ENCODE measurements around the gene KCNIP3.
"Not testable (repeated sequence)": the region's sequence is repeated elsewhere in the genome, so short reads cannot be mapped to it uniquely, and the experiment has no call there.

Gene KCNIP3

DNA sequence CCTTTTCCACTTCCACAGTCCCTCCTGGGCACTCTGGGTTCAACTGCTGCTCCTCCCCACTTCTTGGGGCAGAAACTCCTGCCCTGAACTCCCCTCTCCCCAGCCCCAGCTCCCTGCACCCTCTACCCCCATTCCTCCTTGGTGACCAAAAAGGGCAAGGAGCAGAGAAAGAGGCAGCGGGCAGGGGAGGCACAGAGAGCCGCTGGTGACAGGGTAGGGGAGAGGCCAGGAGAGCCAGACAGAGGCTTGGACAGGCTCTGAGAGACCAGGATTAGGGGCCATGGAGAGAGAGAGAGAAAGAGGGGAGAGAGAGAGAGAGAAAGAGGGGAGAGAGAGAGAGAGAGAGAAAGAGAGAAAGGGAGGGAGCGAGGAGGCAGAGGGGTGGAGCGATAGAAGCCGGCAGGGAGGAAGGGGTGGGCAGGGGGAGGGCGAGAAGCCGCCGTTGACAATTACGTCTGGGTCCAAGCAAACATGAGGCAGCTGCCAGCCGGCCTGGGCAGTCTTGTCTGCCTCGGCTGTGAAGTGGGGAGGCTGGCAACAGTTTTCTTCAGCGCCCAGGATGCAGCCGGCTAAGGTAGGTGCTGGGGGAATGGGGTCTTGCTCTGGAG is at the start of gene KCNIP3:
Gene KCNIP3 (plus strand): TSS at position 468 of the 608 bp plus-strand sequence. CDS start 92 bp downstream, at position 560.
- no peak for DNase-seq (ENCODE audit: low read depth in 2 of 2)

DNA sequence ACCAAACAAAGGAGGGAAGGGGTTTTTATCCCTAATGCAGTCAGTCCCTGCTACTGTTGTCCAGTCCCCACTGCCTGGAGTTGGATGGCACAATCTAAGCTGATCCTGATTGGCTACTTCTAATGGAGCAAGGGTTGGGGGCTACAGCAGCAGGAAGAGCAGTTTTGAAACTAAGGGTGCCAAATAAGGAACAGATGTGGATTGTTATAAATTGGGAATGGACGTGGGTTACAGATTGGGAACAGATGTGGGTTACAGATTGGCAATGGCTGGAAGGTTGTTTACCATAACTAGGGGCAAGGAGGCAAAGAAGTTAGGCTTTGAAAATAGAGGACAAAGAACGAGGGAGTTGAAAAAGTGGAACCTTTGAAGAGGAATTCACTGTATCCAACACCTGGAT is 38.9 kb upstream of the KCNIP3 start:
- DNase-seq (ENCODE audit: low read depth in 2 of 2), result no peak

DNA sequence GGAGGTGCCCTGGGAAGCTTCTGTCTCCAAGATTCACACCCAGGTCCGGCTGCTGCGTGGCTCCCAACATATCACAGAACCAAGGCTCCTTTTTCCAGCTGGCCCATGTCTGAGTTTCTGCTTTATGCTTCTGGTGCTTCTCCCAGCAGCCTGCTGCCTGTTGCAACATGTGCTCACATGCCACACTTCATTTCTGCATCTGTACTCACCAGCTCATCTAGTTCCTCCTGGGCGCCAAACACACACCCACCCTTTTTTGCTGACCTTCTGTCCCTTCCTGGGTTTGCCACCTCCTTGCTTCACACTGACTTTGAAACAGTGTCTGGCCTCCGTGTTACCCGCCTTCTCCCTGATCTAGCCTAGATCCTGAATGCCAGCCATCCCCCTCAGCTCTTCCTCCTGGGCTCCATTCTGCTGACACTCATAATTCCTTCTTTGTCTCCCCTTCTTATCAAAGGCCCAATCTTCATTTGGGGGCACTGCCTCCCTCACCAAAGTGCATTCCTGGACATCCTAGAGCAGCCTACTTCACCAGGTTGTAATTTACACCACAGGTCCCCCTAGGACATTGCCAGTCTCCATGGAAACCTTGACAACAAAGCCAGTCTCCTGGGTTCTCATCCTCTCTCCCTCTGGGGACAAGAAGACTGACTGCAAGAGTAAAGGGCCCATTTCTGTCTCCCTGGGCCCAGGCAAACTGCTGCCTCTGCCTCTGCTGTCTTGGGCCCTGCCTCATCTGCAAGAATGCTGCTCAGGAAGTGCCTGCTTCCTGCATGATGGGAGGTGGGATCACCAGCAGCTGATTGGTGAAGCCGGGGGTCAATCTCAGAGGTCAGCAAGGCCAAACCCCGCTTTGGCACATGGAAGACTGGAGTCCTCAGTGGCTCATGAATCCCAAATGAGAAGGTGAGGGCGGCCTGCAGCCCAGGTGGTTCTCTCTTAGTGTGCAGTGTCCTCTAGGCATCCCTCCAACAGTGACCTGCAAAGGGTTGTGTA is 36.8 kb upstream of the KCNIP3 start:
- DNase-seq (ENCODE audit: low read depth in 2 of 2), result no peak

DNA sequence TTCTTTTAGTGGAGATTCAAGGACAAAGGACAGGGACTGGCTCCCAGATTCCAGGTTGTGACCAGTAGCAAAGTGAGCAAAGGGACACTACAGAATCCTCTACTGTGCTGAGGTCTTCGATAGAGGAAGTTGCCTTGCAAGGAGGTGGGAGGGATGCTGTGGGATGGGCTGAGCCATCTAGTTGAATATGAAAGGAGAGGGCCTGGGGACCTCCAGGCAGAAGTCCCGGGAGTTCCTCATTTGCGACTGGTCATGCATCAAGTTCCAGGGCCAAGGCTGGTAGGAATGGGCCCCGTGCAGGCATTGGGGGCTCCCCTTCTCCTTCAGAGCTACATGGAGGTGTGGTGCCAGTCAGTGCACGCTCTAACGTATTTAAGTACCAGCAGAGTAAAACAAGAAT is 35.5 kb upstream of the KCNIP3 start:
- no peak for DNase-seq (ENCODE audit: low read depth in 2 of 2)

DNA sequence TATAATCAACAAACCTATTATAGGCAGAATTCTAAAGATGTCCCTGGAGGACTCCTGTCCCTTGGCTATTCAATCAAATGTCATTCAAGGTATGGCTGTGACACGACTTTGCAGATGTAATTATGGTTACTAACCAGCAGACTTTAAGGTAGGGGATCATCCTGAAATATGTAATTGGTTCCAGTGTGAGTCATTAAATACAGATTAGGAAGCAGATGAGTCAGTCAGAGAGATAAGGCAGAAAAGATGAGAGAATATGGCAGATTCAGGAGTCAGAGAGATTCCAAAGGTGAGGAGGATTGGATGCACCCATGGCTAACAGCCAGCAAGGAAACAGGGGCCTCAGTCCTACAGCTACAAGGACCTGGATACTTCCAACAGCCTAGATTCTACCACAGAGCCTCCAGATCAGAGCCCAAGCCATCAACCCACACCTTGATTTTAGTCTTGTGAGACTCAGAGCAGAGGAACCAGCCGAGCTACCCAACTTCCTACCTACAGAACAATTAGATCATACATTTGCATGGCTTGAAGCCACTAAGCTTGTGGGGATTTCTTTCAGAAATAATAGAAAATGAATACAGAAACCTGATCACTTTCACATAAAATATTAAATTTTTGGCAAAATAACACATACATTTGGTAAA is 34.1 kb upstream of the KCNIP3 start:
- DNase-seq (ENCODE audit: low read depth in 2 of 2), result no peak

DNA sequence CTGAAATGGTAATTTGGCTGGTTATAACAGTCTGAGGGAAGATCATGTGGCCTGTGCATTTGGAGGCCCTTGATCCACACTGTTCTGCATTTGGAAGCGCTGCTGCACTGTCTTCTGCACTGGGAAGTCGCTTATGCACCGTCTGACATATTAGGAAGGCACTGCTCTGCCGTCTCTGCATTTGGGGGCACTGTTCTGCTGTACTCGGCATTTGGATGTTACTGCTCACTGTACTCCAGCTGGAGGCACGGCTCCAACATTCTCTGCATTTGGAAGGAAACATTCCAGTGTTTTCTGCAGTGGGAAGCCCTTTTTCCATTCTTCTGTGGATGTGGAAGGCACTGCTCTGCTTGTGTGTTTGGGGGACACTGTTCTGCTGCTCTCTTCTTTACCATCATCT is 32.5 kb upstream of the KCNIP3 start:
- DNase-seq (ENCODE audit: low read depth in 2 of 2), result no peak

DNA sequence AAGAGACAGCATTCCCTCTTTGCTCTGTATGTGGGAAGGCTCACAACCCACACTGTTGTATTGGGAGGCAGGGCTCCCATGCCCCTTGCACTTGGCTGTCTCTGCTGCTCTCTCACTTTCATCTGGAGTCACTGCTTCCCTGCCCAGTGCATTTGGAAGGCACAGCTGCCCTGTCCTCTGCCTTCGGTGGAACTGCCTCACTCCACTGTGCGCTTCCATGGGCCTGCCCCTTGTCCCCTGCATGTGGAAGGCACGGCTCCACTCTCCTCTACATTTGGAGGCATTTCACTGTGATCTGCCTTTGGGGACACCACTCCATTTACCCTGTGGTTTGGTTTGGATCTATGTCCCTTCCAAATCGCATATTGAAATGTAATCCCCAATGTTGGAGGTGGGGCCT is 32.0 kb upstream of the KCNIP3 start:
- DNase-seq (ENCODE audit: low read depth in 2 of 2), result no peak

DNA sequence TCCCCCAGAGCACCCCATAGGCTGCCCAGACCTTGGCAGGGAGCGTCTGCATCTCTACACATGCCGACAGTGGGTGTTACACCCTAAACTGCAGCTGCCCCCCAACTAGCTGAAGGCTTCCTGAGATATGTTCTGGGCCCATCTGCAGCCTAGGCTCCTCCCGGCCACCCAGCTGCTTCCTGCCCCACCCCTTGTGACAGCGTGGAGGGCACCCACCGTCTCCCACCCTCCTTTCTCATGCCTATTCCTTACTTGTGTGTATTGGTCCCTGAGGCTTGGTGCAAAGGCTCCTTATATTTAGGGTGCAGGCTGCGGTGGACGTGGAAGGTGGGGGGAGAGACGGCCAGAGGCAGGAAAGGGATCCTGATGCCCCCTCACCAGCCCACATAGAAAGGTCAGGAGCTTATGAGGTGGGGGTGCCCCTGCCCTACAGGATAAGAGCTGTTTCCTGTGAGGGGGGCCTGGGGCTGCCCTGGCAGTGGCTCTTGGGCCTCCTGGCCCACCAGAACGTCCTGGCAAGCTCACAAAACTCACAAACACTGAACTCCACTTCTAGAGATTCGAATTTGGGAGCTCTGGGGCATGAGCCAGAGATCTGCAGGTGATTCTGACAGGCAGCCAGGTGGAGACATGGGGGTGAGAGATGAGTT is 30.2 kb upstream of the KCNIP3 start:
- no peak for DNase-seq (ENCODE audit: low read depth in 2 of 2)

DNA sequence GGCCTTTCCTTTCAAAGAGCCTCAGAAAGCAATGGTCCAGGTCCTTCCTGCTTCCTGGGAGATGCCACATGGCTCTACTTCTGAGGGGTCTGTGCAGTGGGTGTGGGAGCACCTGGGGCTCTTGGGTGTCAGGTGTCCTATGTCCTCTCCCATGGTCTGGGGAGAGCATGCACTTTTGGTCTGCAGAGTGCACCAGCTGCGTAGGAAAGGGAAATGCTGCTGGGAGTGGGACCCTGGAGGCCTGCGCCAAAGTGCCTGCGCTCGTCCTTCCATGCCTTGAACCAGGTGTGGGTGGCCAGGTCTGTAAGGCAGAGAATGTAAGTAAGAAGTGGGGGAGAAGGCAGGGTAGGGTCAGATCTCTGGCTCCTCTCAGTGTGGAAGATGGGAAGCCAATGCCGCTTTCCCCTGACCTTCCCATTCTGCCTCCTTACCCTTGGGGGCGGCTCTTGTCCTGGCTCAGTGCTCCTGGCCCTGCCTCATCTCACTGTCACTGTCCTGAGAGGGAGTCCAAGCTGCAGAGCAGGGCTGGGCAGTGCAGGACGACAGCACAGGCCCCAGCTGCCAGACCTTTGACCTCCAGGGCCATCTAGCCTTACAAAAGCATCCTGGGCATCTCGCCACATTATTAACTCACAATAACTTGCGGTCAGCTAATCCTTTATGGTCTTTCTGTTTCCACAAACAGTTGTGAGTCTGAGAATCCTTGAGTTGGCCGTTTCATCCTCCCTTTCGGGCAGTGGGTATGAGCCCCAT is 29.5 kb upstream of the KCNIP3 start:
- DNase-seq (ENCODE audit: low read depth in 2 of 2), result no peak

DNA sequence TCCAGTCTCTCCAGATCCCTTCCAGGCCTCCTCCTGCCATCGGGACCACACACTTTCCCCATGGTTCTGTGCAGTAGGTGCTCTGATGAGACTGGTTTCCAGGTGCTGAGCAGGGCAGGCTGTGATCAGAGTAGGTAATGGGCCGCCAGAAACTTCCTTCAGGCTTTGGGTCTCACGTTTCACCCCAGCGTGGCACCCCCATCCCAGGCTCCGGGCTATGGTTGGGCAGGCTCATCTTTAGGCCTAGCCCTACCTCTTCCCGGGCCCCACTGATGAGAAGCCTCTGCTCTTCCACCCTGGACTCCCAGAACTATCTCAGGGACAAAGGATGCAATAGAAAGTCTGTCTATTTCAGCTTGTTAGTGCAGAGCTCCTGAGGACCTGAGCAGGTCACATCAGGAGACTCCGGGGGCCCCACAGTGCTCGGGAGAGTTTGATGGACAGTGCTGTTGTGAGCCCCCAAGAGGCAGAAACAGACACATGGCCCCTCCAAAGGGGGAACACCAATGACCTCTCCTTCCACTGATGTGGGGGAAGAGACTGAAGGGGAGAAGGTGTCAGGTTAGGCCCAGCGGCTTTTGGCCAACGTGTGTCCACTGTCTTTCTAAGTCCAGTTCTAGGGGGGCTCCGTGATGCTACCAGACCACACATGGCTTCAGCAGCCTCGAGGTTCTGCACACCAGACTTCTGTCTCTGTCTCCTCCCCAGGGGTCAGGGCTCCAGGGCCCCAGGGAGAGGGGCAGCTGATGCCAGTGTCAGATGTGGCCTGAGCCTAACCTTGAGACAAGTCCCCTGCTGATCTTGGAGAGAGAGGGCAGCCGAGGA is 28.7 kb upstream of the KCNIP3 start:
- no peak for DNase-seq (ENCODE audit: low read depth in 2 of 2)

DNA sequence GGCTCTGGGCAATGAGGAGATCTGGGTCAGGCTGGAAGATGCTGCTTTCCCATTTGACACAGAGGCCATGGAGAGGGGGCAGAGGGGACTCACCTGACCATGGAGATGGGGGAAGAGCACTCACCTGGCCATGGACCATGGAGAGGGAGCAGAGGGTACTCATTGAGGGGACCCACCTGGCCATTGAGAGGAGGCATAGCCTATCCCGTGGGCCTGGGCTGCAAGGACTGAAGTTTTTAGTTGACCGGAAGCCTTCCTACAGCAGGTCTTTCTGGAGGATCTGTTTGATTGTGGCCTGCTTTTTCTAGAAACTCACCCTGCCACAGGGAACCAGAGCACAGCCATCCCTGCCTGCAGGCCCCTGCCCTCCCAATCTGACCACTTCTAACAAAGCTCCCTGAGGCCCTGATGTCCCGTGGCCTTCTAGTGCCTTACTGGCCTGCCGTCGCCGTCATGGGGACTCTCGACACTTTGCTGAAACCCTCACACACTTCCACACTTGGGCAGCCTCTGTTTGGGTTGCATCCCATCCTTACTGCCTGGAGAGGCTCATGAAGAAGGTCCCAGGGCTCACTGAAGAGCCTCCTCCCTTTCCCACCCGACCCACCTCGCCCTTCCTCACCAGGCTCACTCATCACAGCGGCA is 28.0 kb upstream of the KCNIP3 start:
- no peak for DNase-seq (ENCODE audit: low read depth in 2 of 2)

DNA sequence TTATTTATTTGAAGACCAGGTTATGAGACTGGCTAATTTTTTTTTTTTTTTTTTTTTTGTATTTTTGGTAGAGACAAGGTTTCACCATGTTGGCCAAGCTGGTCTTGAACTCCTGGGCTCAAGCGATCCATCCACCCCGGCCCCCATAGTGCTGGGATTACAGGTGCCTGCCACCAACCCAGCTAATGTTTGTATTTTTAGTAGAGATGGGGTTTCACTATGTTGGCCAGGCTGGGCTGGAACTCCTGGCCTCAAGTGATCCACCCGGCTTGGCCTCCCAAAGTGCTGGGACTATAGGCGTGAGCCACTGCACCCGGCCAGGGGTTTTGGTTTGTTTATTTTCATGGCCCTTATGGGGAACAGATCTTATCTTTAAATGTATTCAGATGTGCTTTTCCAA is 27.4 kb upstream of the KCNIP3 start:
- not testable (repeated sequence) for DNase-seq (ENCODE audit: low read depth in 2 of 2)

DNA sequence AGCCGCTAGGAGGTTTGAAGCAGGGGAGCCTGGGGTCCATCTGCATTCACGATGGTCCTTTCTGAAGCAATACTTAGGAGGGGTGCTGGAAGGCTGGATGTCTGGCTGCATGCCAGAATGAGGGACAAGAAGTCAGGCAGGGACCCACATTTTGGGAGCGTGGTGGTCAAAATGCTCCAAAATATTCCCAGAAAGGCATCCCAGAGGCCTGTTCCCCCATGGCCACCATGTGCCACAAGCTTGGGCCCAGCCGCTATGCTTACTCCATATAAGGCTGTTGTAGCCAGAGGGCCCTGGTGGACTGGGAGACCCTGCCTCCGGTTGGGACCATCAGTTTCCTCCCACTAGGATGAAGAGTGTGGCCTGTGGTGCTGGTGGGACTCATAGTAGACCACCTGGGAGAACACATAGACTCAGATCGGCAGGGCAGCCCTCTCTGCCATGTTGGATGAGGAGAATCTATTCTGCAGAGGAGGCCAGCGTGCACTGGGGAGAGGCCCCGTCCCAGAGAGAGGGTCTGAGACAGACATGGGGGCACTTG is 26.5 kb upstream of the KCNIP3 start:
- no peak for DNase-seq (ENCODE audit: low read depth in 2 of 2)

DNA sequence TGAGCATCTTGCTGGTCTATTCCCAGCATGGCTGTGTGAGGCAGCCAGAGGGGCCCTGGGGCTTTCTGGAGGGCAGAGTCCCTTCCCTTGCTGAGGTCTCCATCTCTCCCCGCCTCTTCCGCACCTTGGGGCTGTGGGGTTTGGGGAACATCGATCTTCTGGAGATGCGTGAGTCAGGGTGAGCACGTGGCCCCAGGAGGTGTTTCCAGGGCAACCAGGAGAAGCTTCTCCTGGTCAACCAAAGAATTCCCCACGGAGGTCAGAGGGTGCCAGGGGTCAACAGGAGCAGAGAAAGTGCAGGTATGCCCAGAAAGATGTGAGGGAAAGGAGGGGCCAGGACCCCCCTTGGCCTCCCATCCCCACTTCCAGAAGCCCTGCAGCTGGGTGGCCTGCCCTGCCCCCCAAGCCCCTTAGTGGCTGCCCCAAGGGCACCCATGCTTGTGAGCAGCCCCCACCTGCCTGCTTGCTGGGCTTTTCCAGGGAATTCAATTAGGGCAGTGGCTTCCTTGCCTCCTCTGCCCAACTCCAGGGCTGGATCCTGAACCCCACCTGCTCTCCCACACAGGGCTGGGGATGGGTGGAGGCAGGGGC is 25.7 kb upstream of the KCNIP3 start:
- no peak for DNase-seq (ENCODE audit: low read depth in 2 of 2)

DNA sequence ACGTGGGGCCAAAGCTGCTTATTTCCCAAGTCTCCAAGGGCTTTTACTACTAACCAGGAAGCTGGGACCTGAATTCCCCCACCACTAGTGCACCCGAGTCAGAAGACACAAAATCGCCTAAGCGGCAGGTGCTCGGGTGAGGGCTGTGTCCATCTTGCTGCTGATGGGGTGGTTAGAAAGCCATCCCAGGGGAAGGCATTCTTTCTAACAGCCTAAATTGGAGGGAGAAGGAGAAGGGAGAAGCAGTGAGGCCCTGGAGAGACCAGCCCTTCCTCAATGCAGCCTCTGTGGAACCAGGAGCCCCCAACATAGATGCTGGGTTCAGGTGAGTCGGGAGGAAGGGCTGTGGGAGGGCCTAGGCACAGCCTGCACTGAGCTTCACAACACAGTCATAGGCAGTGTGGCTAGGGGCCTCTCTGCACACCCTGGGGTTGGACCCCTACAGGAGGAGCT is 24.8 kb upstream of the KCNIP3 start:
- no peak for DNase-seq (ENCODE audit: low read depth in 2 of 2)

DNA sequence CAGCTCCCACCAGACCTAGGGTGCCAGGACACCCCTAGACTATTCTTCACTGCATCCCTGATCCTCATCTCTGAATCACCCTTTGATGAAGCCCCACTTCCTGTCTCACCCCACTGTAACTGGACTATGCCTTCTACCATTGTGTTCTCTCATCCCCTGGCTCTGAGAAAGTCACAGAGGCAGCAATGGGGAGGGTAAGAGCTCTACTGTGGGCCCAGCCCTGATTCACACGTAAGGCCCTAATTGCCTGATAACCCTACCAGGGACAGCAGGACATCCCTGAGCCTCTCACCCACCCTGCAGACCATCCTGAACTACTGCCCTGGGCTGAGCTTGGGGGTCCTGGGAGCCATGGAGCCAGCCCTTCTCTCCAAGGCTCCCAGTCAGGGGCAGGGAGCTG is 24.4 kb upstream of the KCNIP3 start:
- no peak for DNase-seq (ENCODE audit: low read depth in 2 of 2)

DNA sequence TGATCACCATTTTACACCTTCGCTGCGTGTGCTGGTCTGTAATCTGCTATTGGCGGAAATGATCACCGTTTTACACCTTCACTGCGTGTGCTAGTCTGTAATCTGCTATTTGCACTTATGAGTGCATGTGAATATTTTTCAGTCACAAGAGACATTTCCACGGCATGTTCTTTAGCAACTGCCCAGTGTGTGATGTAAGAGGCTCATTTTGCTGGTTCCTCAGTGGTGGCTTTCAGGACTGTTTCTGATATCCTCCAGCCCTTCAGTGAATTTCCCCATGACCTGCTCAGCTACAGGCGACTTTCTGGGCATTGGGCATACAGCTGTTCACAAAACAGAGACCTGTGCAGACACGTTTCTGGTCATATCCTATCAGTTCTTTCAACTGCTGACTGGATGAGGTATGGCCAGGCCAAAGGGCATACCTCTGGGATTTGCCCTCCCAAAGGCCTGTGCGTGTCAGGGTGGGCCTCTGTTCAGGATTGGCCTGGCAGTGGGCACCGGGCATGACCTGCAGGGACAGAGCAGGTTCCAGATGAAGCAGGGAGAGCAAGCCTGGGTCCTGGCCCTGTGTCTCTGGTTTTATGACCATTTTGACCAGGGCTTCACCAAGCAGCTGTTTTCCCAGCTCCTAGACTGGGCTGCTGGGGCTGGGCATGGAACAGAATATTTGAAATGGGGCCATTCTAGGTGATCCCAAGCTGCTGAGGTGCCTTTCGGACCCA is 23.4 kb upstream of the KCNIP3 start:
- no peak for DNase-seq (ENCODE audit: low read depth in 2 of 2)

DNA sequence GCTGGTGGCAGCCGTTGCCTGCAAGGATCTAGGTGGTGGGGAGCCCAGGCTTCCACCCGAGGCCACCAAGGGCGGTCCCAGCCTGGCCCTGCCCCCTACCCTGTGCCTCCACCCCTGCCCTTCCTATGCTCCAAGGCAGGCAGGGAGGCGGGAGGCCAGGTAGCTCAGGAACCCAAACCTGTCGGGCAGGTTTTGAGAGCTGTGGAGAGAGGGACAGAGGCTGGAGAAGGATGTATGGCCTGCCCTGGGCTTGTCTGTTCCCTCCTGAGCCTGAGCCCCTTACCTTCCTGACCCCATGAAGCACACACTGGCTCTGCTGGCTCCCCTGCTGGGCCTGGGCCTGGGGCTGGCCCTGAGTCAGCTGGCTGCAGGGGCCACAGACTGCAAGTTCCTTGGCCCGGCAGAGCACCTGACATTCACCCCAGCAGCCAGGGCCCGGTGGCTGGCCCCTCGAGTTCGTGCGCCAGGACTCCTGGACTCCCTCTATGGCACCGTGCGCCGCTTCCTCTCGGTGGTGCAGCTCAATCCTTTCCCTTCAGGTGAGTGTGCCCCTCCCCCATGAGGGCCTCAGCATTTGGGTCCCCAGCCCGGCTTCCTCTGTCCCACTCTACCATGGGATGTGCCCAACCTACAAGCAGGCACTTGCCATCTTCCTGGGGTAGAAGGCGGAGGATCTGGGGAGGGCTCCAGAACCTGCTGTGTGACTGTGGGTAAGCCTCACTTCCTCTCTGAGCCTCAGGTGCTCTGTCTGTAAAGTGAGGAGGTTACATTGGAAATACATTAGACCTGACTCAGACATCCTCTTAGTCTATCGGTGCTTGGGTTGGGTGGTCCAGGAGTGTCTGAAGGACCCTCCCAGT is 22.6 kb upstream of the KCNIP3 start, which contains the start of gene PROM2:
Gene PROM2 (plus strand): TSS at position 159 of the 860 bp plus-strand sequence. CDS start 137 bp downstream, at position 296.
- no peak for DNase-seq (ENCODE audit: low read depth in 2 of 2)

Measured in stimulated activated CD4-positive, alpha-beta T cell treated with anti-CD3 and anti-CD28 coated beads, Interleukin-12 subunit alpha, Interleukin-12 subunit beta, amount 100 ng/mL, for 24 hours (primary cell).